GM21526 (cell line): ENCODE data around the gene PZP.

Source experiments
- ATAC-seq: cut with Tn5 transposase; IDR thresholded peaks from one replicate; pipeline ENCODE4 v1.9.1; 2021; ENCODE audit warnings: moderate library complexity; ENCODE audit not compliant: unreplicated experiment, low FRiP score

The PZP gene

DNA sequence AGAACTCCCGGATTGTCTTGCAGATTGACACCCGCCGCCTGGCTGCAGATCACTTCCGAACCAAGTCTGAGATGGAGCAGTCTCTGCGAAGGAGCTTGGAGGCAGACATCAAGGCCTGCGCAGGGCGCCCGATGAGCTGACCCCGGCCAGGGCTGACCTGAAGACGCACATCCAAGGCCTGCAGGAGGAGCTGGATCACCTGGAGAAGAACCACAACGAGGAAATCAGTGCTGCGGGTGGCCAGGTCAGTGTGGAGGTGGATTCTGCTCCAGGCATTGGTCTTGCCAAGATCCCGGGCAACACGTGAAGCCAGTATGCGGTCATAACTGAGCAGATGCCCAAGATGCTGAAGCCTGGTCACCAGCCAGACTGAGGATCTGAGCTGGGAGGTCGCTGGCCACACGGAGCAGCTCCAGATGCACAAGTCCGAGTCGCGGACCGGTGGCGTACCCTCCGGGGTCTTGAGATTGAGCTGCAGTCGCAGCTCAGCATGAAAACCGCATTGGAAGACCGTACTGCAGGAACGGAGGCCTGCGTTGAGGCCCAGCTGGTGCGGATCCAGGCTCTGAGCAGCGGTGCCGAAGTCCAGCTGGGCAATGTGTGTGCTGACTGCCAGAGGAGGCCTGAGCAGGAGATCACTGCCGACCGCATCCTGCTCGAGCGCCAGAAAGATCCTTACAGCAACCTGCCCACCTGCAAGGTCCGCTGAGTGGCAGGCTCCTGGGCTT, 80.1 kb downstream of the PZP start:
- no peak for ATAC-seq

DNA sequence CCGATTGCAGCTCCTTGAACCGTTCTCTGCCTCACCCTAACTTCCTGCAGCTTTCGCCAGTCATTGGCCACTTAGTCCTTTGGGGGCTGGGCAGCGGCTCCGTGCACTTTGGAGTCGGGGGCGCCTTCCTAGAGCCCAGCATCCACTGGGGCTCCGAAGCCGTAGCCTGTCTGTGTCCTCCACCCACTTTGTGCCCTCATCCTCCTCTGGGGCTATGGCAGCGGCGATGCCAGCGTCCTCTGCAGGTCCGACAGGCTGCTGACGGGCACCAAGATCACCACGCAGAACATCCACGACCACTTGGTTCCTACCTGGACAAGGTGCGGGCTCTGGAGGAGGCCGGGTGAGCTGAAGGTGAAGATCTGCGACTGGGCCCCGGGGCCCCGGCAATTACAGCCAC, 80.7 kb downstream of the PZP start:
- ATAC-seq: no peak

DNA sequence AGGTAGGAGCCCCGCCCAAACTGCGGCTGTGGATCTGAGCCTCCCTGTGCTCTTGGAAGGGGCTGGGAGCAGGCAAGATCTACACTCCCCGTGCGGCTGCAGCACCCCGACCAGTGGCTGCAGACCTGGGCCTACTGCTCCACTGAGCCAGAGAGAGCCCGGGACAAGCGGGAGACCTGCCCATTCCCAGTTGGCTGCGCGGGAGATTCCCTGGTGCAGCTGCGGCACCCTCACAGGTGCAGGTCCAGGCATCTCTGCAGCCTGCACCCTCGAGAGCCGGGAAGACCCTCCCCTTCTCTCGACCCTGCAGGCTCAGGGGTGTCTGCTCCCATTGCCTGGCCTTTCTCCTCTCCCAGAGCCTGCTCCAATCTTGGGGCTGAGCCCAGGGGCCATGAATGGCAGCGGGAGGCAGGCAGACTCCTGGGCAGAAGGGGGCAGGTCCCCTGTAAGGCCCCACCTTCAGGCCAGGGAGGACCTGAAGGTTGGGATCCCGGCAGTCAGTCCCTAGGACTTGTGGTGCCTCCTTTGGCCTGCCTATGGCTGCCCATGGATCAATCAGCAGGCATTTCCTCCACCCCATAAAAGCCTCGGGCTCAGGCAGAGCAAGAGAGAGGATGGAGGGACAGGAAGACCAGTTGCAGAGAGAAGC, 83.7 kb downstream of the PZP start:
- ATAC-seq: no peak

DNA sequence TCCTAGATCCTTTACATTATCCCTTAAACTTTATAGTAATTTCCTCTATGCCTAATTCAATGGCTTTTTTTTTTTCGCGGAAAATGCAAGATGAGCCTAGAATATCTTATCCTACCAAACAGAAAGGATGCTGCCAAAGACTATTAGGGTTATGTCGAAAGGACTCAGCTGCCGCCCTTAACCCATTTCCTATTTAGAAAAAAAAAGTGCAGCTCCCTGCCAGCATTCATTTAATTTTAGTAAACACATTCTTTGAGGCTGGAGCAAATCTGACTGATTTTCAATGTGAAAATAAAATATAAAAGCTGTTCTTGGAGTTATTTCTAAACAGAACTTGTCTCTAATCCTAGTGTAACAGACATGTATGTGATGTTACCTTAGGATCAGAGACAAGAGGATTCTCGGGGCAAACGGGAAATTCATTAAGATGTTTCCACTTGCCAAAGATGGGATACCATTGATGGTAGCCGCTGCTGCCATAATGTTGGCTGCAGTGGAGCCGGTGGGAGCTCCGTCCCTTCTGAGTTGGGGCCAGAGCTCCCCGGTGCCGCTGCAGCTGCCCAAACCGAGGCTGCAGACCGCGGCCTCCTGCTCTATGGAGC, 84.3 kb downstream of the PZP start:
- no peak for ATAC-seq

DNA sequence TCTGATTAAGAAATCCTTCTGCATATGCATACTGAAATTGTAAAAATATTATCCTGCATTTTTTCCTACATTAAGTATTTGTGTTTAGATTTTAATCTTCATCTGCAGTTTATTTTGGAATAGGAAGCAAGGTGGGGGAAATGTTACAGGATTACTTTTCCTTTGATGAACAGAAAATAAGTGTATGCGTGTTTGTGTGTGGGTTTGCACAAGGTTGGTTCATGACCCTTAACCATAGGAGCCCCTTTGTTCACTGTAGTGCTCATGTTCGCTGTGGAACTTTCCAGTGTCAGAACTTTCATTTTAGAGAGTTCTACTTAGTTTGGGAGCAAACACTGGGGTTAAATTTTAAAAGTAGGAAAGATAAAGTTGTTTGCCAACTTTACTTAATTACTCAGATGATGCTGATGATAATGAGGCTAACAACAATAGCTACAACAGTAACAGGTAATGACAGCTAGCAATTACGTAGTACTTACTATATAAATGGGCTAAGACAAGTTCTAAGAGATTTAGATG, 86.0 kb downstream of the PZP start:
- no peak for ATAC-seq

DNA sequence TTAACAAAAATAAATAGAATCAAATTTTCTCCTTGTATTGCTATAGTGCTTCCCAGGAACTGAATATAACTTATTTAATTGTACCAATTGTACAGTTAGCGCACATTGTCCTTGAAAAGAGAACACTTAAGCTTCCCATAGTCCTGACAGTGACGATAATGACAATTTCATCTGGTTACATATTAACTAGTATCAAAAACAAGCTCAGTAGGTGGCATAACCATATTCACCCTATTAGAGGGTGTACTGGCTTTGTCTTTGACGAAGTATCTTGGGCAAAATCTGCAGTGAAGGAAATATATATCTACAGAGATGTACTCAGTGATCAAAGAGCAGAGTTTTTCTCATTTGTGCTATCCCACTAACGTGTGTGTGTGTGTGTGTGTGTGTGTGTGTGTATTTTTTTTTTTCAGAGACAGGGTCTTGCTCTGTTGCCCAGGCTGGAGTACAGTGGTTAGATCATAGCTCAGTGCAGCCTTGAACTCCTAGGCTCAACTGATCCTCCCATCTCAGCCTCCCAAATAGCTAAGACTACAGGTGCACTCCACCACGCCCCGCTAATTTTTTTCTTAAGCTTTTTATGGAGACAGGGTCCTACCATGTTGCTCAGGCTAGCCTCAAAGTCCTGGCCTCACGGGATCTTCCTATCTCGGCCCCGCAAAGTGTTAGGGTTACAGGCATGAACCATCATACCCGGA, 87.6 kb downstream of the PZP start:
- no peak for ATAC-seq

DNA sequence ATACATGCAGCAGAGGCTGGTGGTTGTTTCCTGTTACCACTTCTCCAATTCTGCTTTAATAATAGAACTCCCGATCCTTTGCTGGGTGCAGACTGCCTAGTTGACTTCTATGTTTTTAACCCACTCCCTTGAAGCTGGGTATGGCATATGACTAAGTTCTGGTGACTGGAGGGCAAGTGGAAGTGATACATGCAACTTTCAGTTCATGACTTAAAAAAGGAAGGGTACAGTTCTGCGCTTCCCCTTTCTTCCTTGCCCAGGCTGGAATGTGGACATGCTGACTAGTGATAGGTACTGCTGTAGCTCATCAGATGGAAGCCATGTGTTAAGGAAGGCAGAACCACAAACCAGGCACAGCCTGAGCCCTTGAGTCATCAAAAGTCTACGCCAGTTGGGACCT, 90.0 kb downstream of the PZP start:
- ATAC-seq: no peak

DNA sequence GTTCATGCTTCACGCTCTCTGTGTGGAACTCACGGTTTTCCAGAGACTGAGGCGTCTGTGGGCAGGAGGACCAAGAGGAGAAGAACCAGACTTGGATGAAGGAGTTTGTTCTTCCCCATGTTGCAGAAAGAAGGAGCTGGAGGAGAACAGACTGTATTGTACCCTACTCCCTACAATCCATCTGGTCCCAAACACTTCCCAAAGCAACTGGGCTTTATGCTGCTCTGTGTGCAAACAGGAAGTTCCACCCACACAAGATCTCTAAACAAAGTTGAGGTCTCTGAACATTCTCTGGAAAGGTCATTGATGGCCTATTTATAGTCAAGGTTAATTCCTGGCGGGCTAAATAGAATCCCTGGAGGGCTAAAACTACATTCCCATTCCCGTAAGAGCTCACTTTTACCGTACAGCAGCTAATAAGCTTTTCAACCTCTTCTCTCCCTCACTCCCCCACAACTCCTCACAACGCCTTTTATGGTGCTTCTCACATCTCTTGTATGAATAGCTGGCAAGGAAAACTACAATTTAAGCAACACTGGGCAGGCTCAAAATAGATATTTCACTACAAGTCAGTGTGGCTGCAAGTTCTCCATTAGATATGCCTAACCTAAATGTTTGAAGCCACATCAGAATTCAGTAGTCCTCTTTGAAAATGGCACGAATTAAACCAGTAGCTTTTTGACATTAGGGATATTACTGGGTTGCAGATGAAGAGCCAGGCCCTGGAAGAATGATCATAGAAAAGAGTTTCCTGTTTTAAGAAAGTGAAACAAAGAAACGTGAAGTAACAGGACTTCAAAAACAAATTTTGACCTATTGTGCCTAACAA, 92.2 kb downstream of the PZP start, which contains the start of gene A2M:
A2M (minus strand) TSS at position 189 of the 829 bp plus-strand sequence; CDS start at position 119, 70 bp downstream.
- ATAC-seq: no peak

DNA sequence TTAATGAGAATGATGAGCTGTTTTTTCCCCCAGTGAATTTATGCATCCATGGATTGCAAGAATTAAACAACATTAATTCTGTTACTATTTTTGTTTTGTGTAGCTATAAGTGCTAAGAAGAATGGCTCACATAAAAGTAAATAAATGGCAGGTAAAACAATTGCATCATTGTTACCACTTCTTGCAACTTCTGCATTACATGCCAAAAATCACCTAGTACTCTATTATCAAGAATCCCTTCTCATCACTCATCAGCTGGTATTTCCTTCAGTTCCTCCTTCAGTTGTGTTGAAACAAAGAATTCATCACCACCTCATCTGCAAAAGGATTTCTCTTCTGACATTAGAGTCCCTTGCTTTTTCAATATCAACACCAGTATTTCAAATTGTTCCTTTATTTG, 93.2 kb downstream of the PZP start:
- no peak for ATAC-seq

DNA sequence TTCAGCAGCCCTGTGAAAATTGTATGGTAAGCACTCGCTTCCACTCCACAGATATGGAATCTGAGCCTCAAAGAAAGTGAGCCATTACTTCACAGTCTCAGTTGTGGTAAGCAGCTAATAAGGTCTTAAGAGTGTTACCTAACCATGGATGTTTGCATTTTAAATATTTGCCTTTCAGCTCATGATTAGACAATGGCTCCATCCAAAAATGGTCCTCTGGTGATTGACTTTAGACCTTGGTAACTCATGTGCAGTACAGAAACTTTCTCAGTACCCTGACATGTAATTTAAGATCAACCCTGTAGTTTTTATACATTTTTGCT, 94.2 kb downstream of the PZP start:
- ATAC-seq: no peak

DNA sequence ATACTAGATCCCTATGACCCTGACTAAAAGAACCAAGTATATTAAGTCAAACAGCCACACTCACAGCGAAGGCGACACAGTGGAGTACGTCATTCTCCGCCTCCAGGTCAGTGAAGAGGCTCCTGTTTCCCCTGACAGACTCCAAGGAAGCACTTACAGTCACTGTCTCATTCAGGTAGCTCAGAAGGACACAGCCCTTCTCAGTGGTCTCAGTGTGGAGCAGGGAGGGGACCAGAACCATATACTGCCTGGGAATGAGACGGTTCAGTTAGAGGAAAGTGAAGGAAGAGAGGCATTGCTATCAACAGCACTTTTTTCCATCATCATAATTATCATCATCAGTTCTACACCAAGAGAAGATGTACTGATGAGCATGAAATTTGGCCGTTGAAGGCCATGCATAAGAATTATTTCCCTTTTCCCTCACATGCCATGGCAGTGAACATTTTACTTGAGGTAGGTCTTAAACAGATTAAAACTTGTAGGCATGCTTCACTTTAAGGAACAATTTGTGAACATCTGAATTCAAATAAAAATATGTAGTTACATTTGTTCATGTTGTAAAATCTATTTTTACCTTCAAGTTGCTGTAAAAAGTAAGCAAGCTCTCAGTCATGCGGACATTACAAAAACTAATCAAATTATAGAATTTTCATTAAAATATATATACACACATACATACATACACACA, 94.8 kb downstream of the PZP start:
- ATAC-seq: no peak

DNA sequence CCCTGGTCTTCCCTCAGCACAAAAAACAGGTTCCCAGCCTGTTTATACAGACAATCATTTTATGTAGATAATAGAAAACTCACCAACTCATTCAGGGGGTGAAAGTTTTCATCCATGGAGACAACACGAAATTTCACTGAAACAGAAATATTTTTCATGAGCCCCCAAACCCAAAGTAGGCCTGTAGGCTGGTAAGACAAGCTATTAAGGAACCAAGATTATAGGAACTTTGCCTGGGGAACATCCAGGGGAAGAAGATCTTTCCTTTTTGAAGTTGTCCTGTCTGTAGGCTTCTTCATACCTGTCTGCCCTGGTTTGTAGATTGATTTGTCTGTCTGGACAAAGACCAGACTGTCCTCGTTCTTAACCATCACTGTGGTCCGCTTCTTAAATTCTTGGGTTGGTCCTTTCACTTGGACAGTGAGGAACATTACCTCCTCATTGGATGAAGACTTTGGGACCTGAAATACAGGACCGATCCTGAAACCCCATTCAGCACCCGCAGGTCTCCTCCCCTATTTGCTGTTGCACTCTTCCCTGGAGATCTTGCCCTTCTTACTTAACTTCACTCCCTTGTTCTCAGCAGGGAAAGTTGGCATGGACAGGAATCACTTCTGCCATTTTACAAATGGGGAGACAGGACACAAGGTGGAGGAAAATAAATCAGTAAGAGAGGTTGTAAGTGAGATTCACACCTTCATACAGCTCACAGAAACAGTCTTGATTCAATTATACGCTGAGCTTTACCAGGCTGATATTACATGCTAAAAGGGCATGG, 95.9 kb downstream of the PZP start:
- ATAC-seq: no peak

DNA sequence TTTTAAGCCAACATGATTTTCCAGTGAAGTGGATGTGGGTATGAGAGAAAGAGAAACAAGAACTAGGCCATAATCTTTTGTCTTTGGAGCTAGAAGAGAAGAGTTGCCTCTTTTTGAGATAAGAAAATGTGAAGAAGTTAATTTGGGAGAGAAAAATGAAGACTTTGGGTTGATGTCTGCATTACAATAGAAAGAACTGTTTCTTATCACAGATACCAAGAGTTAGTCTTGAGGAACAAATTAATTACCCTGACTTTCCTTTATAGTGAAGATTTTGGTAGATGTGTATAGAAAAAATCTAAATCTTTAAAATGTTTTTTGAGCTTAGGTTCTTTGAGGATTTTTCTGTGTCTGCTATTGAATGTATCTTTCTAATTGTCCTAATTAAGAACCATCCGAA, 96.7 kb downstream of the PZP start:
- ATAC-seq: no peak

DNA sequence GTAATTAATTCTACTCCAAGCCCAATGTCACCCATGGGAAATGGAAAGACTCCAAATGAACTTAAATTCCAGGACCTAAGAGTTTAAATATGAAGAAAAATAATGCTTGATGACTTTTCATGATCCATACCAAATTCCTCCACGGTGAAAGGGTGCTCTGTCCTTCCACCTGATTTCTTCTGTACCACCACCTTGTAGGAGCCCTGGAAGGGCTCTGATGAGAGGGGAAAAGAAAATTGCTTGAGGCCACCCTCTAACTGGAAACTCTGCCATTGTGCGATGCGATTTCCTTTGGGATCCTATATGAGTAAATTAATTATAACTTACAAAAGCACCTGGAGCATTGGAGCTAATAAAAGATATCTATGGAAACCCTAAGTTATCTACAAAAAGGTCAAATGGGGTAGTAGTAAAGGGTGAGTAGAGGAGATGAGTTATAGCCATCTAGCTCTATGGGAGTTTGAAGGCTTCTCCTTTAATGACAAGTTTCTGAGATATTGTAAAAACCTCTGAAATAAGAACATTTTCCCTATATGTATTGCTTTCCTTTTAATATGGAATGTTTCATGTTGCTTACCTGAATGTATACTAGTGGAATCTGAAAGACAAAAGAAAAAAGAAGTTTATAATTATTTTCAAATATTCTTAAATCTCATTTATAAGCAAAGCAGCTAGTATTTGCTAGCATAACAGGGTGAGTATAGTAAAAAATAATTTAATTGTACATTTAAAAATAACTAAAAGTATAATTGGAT, 98.3 kb downstream of the PZP start:
- no peak for ATAC-seq

DNA sequence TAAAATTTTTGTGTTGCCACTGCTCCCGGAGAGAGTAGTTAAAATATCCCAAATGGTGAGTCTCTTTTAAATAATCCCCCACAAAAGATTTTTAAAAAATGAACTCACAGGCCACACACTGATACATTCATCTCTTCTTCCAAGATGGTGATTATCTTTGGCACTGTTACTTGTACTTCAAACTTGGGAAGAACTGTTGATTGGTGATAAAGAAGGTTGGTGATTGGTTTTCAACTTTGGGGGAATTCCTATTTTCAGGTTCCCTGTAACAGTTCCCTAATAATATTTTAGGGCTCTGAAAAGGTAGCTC, 99.0 kb downstream of the PZP start:
- no peak for ATAC-seq

DNA sequence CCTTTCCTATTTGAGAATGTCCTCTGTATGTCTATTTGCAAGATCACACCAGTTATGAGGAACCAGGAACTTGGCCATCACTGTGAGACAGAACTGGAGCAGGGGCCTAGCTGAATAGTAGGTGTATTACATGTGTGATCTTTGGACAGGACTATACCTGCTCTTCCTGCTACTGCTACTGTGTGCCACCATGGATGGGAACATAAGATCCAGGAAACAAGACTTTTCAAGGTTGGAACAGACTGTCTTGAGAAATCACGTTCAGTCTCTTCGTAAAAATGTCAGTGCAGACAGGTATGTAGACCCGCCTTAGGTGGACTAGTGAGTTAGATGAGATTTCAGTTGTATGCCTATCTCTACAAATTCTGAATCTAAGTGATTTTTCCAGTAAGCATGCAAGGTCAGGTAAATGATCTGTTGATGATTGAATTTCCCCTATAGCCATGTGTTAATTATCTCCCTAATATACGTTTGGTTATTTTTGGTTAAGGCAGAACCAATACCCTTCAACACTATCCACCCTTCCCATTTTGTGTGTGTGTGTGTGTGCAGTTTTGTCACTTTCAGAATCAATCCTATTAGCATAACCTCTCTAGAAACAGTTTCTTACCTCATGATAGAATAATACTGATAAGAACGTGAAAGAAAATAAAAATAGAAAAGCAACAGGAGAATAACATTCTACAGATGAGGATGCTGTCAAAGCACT, 99.5 kb downstream of the PZP start:
- ATAC-seq: no peak

DNA sequence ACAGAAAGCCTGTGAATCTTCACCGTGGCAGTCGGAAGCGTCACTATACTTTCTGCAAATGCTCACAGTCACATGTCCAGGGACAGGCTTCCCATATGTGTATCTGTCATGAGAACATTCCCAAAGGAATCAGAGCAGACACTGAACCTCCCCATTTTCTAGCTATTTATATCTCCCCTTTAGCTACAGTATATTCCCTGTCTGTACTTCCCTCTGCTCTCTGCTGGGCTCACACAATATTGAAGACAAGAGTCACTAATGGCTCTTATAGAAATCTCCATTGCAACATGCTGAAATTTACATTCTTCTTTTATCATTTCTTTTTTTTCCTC, 100.7 kb downstream of the PZP start:
- no peak for ATAC-seq
